PC-9 (cell line): ENCODE results near the gene CPNE7.

Experiments
- CTCF ChIP-seq: fragments of 200-600 bp; sonication (generic); conservative IDR thresholded peaks from 2 replicates; pipeline ENCODE4 v1.6.1; 2017; ENCODE audit warnings: mixed run types, antibody characterized with exemption, mild to moderate bottlenecking, moderate library complexity
- EZH2 ChIP-seq: fragments of 200-600 bp; sonication (generic); IDR thresholded peaks from 2 replicates; pipeline ENCODE4 v1.8.0; 2017; ENCODE audit warnings: antibody characterized with exemption, low read depth

DNA sequence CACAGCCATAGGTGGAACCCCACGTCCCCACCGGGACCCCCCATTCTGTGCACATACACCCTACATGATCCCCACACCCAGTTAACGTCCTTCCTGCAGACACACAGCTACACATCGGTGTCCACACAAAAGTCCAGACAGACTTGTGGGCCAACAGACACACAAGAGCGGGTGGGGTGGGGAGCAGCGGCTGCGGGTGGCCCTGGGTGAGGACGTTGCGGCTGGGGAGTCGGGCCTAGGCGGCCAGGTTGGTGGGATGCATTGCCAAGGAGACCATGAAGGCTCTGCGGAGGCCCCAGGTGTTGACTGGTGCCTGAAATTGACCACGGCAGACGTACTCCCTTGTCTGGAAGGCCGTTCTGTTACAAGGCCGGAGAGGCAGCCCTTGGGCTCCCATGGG lies 29.2 kb downstream of the CPNE7 start:
- no peak for TF ChIP-seq CTCF
- no peak for TF ChIP-seq EZH2
